ENCODE measurements around the gene VPS13D. TPM values are rescaled to one million over a fixed set of nuclear protein-coding genes. Genes with fewer than 3 reads are reported as not detected.

VPS13D gene
- total RNA-seq, 1 experiment from 2014 or later: 20.2 TPM

DNA sequence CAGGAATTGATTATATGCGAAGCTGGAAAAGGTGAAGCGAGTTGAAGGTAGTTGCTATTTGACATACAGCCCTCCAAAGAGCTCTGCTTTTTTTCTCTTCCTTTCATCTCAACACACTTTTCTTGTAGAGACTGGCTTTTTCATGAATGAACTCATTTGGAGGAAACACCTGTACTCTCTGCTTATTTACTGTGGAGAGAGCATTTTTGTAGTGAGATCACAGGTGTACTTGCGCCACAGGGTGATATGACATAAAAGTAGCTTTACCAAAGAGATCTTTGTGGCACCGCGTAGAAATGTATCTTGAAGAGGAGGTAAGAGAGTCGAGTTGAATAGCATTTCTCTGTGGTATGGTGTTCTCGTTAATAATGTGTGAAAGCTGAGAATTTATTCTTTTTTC, 187.6 kb downstream of the VPS13D start:
- Mint-ChIP-seq H3K27ac (no peak overlapping the region), H3K36me3 (ENCODE audit: insufficient read depth in 1 of 3, low read depth in 3 of 3) (peaks cover 5 to 20% (median 14%) of the 10 kb centered on the region in 3 experiments; a peak in 5 of 7 replicates), H3K9me3 (no peaks in the 10 kb centered on the region), H3K27me3 (ENCODE audit: low read depth) (no peaks in the 10 kb centered on the region), H3K4me1 (no peaks in the 10 kb centered on the region; a peak in 1 of 4 replicates), H3K4me3 (no peak overlapping the region)
- no peaks in the 10 kb centered on the region for H3K9me3 ChIP-seq (ENCODE audit: control insufficient read depth, low read depth, low read length)
- no peaks in the 10 kb centered on the region for H3K79me1 ChIP-seq (ENCODE audit: insufficient read depth, low read depth, low read length, poor library complexity, severe bottlenecking)
- H2BK12ac ChIP-seq (ENCODE audit: insufficient read length, low read depth, low read length): no peak overlapping the region
- H3K56ac ChIP-seq (ENCODE audit: insufficient read length, low read depth, low read length): no peak overlapping the region
- H4K5ac ChIP-seq (ENCODE audit: insufficient read length, low read depth, low read length): no peak overlapping the region
- no peak overlapping the region for H3K14ac ChIP-seq (ENCODE audit: insufficient read depth, low read length)
- no peaks in the 10 kb centered on the region for H3K23me2 ChIP-seq (ENCODE audit: insufficient read length, low read depth, low read length, poor library complexity, severe bottlenecking)
- WGBS (ENCODE audit: extremely low coverage, insufficient read length, low lambda C conversion rate): no CpG with 5 or more reads among the region's 7 CpGs
- H4K8ac ChIP-seq (replicated peaks; ENCODE audit: insufficient read length, low read depth, low read length): no peak overlapping the region
- H3K79me2 ChIP-seq (ENCODE audit: insufficient read depth, low read length): no peaks in the 10 kb centered on the region; the same call in 1 of the 2 replicates
- H3K4ac ChIP-seq (ENCODE audit: low read depth, low read length): no peak overlapping the region
- H2BK20ac ChIP-seq (ENCODE audit: low read depth, low read length, poor library complexity, severe bottlenecking): no peak overlapping the region
- no peaks in the 10 kb centered on the region for H3K4me1 ChIP-seq (ENCODE audit: insufficient read depth, low read length)
- H2AFZ ChIP-seq (ENCODE audit: low read length): no peak overlapping the region
- H3T11ph ChIP-seq (ENCODE audit: low read length): no peak overlapping the region
- H2AK5ac ChIP-seq (ENCODE audit: insufficient read length, low read length): no peak overlapping the region
- H3K9ac ChIP-seq (ENCODE audit: extremely low read depth, insufficient read length, low read length): no peak overlapping the region
- no peak overlapping the region for H3K23ac ChIP-seq (ENCODE audit: insufficient read length, low read depth, low read length)
- H2BK15ac ChIP-seq (ENCODE audit: low read depth, low read length): no peak overlapping the region
- H3K18ac ChIP-seq (ENCODE audit: insufficient read length, low read depth, low read length): no peak overlapping the region
- no peaks in the 10 kb centered on the region for H4K20me1 ChIP-seq (ENCODE audit: control insufficient read depth, insufficient read depth, insufficient read length)
- no peak overlapping the region for H3K4me2 ChIP-seq (ENCODE audit: insufficient read depth, insufficient read length, low read length)
- no peak for TF ChIP-seq CTCF (conservative IDR thresholded peaks at IDR 0.05)
- H2BK120ac ChIP-seq (ENCODE audit: low read depth, low read length, poor library complexity, severe bottlenecking): no peak overlapping the region
- no peaks in the 10 kb centered on the region for H3K27me3 ChIP-seq (ENCODE audit: insufficient read depth, low read length)
- no peak for DNase-seq
- no peak overlapping the region for H3K27ac ChIP-seq (ENCODE audit: insufficient read length, low read depth, low read length)
- no peak overlapping the region for H4K91ac ChIP-seq (ENCODE audit: insufficient read length, low read depth, low read length)
- no peak overlapping the region for H2BK5ac ChIP-seq (ENCODE audit: insufficient read length, low read length)

Data from H9 (cell line).